H9 (cell line): Measurements from ENCODE around the gene PLXNC1. TPM values are rescaled to one million over a fixed set of nuclear protein-coding genes. Genes with fewer than 3 reads are reported as not detected.

ENCODE experiments used
- DNase-seq: peaks from one replicate; pipeline ENCODE4 v3.0.0-alpha.2; 2017
- H2AFZ ChIP-seq: one replicate; pipeline ENCODE4 v1.6.1; 2013; ENCODE audit warnings: mild to moderate bottlenecking, low read length, control low read depth, moderate library complexity
- H2AK5ac ChIP-seq: 2 replicates; pipeline ENCODE4 v1.6.1; 2013; ENCODE audit warnings: low read length, control low read depth, mixed read lengths; ENCODE audit not compliant: insufficient read length
- H2BK120ac ChIP-seq: one replicate; pipeline ENCODE4 v1.6.1; 2013; ENCODE audit warnings: low read depth, mild to moderate bottlenecking, low read length, control low read depth, inconsistent platforms; ENCODE audit not compliant: poor library complexity, severe bottlenecking
- H2BK12ac ChIP-seq: 2 replicates; pipeline ENCODE4 v1.6.1; 2013; ENCODE audit warnings: low read length, control low read depth, mixed read lengths, low read depth; ENCODE audit not compliant: insufficient read length
- H2BK15ac ChIP-seq: 2 replicates; pipeline ENCODE4 v1.6.1; 2013; ENCODE audit warnings: low read depth, low read length, control low read depth
- H2BK20ac ChIP-seq: one replicate; pipeline ENCODE4 v1.6.1; 2013; ENCODE audit warnings: low read depth, mild to moderate bottlenecking, low read length, control low read depth, inconsistent platforms; ENCODE audit not compliant: poor library complexity, severe bottlenecking
- H2BK5ac ChIP-seq: 2 replicates; pipeline ENCODE4 v1.6.1; 2013; ENCODE audit warnings: low read length, control low read depth, mixed read lengths; ENCODE audit not compliant: insufficient read length
- H3K14ac ChIP-seq: 2 replicates; pipeline ENCODE4 v1.6.1; 2013; ENCODE audit warnings: low read length, control low read depth; ENCODE audit not compliant: insufficient read depth
- H3K18ac ChIP-seq: 2 replicates; pipeline ENCODE4 v1.6.1; 2013; ENCODE audit warnings: low read depth, mild to moderate bottlenecking, mixed read lengths, low read length, control low read depth; ENCODE audit not compliant: insufficient read length
- H3K23ac ChIP-seq: 2 replicates; pipeline ENCODE4 v1.6.1; 2013; ENCODE audit warnings: low read length, control low read depth, mixed read lengths, low read depth; ENCODE audit not compliant: insufficient read length
- H3K23me2 ChIP-seq: 2 replicates; pipeline ENCODE4 v1.6.1; 2013; ENCODE audit warnings: low read depth, mild to moderate bottlenecking, mixed read lengths, low read length, control low read depth; ENCODE audit not compliant: insufficient read length, poor library complexity, severe bottlenecking
- H3K27ac ChIP-seq: 2 replicates; pipeline ENCODE4 v1.5.1; 2013; ENCODE audit warnings: low read length, control low read depth, mixed read lengths, low read depth; ENCODE audit not compliant: insufficient read length
- H3K27me3 ChIP-seq: 2 replicates; pipeline ENCODE4 v1.6.1; 2013; ENCODE audit warnings: low read length, control low read depth, inconsistent platforms; ENCODE audit not compliant: insufficient read depth
- H3K4ac ChIP-seq: 2 replicates; pipeline ENCODE4 v1.6.1; 2013; ENCODE audit warnings: low read depth, mild to moderate bottlenecking, control low read depth, inconsistent platforms, low read length, moderate library complexity
- H3K4me1 ChIP-seq: 2 replicates; pipeline ENCODE4 v1.6.1; 2013; ENCODE audit warnings: low read length, control low read depth, inconsistent platforms; ENCODE audit not compliant: insufficient read depth
- H3K4me2 ChIP-seq: 2 replicates; pipeline ENCODE4 v1.6.1; 2013; ENCODE audit warnings: low read length, control low read depth, mixed read lengths; ENCODE audit not compliant: insufficient read length, insufficient read depth
- H3K56ac ChIP-seq: 2 replicates; pipeline ENCODE4 v1.6.1; 2013; ENCODE audit warnings: low read depth, mild to moderate bottlenecking, mixed read lengths, low read length, control low read depth; ENCODE audit not compliant: insufficient read length
- H3K79me1 ChIP-seq: 2 replicates; pipeline ENCODE4 v1.6.1; 2013; ENCODE audit warnings: low read depth, mild to moderate bottlenecking, moderate library complexity, low read length, control low read depth, inconsistent platforms; ENCODE audit not compliant: insufficient read depth, poor library complexity, severe bottlenecking
- H3K79me2 ChIP-seq: 2 replicates; pipeline ENCODE4 v1.6.1; 2013; ENCODE audit warnings: low read length, control low read depth, inconsistent platforms; ENCODE audit not compliant: insufficient read depth
- H3K9ac ChIP-seq: 2 replicates; pipeline ENCODE4 v1.6.1; 2013; ENCODE audit warnings: low read length, control low read depth, mixed read lengths; ENCODE audit not compliant: insufficient read length; ENCODE audit errors: extremely low read depth
- H3K9me3 ChIP-seq: one replicate; pipeline ENCODE4 v1.6.1; 2013; ENCODE audit warnings: low read depth, low read length, inconsistent platforms; ENCODE audit not compliant: control insufficient read depth
- H3T11ph ChIP-seq: one replicate; pipeline ENCODE4 v1.6.1; 2013; ENCODE audit warnings: mild to moderate bottlenecking, low read length, control low read depth, inconsistent platforms
- H4K20me1 ChIP-seq: one replicate; pipeline ENCODE4 v1.6.1; 2013; ENCODE audit not compliant: control insufficient read depth, insufficient read length, insufficient read depth
- H4K5ac ChIP-seq: 2 replicates; pipeline ENCODE4 v1.6.1; 2013; ENCODE audit warnings: low read depth, mild to moderate bottlenecking, mixed read lengths, low read length, control low read depth; ENCODE audit not compliant: insufficient read length
- H4K8ac ChIP-seq: replicated peaks from 2 replicates; pipeline ENCODE4 v1.6.1; 2013; ENCODE audit warnings: low read length, control low read depth, mixed read lengths, low read depth; ENCODE audit not compliant: insufficient read length
- H4K91ac ChIP-seq: 2 replicates; pipeline ENCODE4 v1.6.1; 2013; ENCODE audit warnings: low read depth, mild to moderate bottlenecking, moderate library complexity, mixed read lengths, low read length, control low read depth; ENCODE audit not compliant: insufficient read length
- H3K27ac Mint-ChIP-seq, 3 experiments: 2 replicates in 2 of 3; 3 replicates in 1 of 3; pipeline ENCODE4 v1.8.0; 2020 to 2021; ENCODE audit warnings: mixed read lengths in 3 of 3, mild to moderate bottlenecking in 1 of 3, moderate library complexity in 1 of 3
- H3K27me3 Mint-ChIP-seq: 2 replicates; pipeline ENCODE4 v1.8.0; 2021; ENCODE audit warnings: low read depth, mild to moderate bottlenecking, moderate library complexity, mixed read lengths
- H3K36me3 Mint-ChIP-seq, 3 experiments: 2 replicates in 2 of 3; 3 replicates in 1 of 3; pipeline ENCODE4 v1.8.0; 2020 to 2021; ENCODE audit warnings: low read depth in 3 of 3, mixed read lengths in 3 of 3; ENCODE audit not compliant: insufficient read depth in 1 of 3
- H3K4me1 Mint-ChIP-seq, 2 experiments: 2 replicates each; pipeline ENCODE4 v1.8.0; 2020; ENCODE audit warnings: mixed read lengths in 2 of 2
- H3K4me3 Mint-ChIP-seq, 2 experiments: 2 replicates in 1 of 2; 3 replicates in 1 of 2; pipeline ENCODE4 v1.8.0; 2020 to 2021; ENCODE audit warnings: mild to moderate bottlenecking in 2 of 2, mixed read lengths in 2 of 2, moderate library complexity in 1 of 2
- H3K9me3 Mint-ChIP-seq, 2 experiments: 2 replicates in 1 of 2; 3 replicates in 1 of 2; pipeline ENCODE4 v1.8.0; 2020; ENCODE audit warnings: mild to moderate bottlenecking in 2 of 2, mixed read lengths in 2 of 2, moderate library complexity in 1 of 2
- WGBS: extraction: QIAGEN DNeasy Blood & Tissue Kit; methylation state at CpG from one replicate; pipeline ENCODE4 v1.1.7; 2013; ENCODE audit warnings: missing lambda C conversion rate, low lambda C conversion rate, mixed read lengths; ENCODE audit not compliant: insufficient read length; ENCODE audit errors: extremely low coverage; 5-methylcytosine and 5-hydroxymethylcytosine counted together
- total RNA-seq: library from RNA; stranded (reverse); gene quantifications from 2 replicates; pipeline ENCODE4 v1.2.1, GENCODE V29; 2021
- TF ChIP-seq, protein P1 (sequence below): fragments of 200-600 bp; sonication (generic); conservative IDR thresholded peaks from 3 replicates; pipeline ENCODE4 v1.8.0; 2021; ENCODE audit warnings: antibody characterized with exemption, mild to moderate bottlenecking

PLXNC1 gene
- total RNA-seq, 1 experiment from 2014 or later, result 1.2 TPM

DNA sequence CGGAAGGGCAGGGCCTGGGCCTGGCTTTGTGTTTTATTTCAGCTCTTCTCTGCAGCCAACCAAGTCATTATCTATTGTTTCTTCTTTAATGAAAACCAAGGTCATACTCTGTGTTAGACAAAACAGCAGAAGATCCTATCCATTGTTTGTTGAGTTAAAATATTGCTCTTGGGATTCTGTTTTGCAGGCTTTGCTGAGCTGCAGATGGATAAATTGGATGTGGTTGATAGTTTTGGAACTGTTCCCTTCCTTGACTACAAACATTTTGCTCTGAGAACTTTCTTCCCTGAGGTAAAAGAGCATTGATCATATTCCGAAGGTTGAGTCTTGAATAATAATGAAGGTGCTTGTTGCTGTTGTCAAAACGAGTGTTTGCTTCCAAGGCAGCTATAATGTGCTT is 106.6 kb downstream of the PLXNC1 start:
- Histone ChIP-seq H2BK15ac (no peak overlapping the region), H2BK120ac (no peak overlapping the region), H4K20me1 (no peaks in the 10 kb centered on the region), H3K4me1 (peaks cover 3% of the 10 kb centered on the region; the same call in 1 of the 2 replicates), H3K23ac (no peak overlapping the region), H2AFZ (no peak overlapping the region), H3K4ac (no peak overlapping the region), H3K23me2 (no peaks in the 10 kb centered on the region), H2BK20ac (no peak overlapping the region), H2AK5ac (no peak overlapping the region), H2BK5ac (no peak overlapping the region), H4K91ac (no peak overlapping the region), H3K27ac (no peak overlapping the region), H3K14ac (no peak overlapping the region), H3K79me1 (no peaks in the 10 kb centered on the region), H3K18ac (no peak overlapping the region), H3T11ph (no peak overlapping the region), H4K8ac (no peak overlapping the region), H3K56ac (no peak overlapping the region), H3K4me2 (no peak overlapping the region), H2BK12ac (no peak overlapping the region), H3K27me3 (no peaks in the 10 kb centered on the region), H4K5ac (no peak overlapping the region), H3K9me3 (no peaks in the 10 kb centered on the region), H3K79me2 (no peaks in the 10 kb centered on the region), H3K9ac (no peak overlapping the region)
- WGBS, result no CpG with 5 or more reads among the region's 3 CpGs
- Mint-ChIP-seq H3K4me3 (no peak overlapping the region), H3K27me3 (peaks cover 1% of the 10 kb centered on the region; the same call in 1 of the 2 replicates), H3K9me3 (no peaks in the 10 kb centered on the region), H3K36me3 (no peaks in the 10 kb centered on the region; a peak in 1 of 7 replicates), H3K27ac (no peak overlapping the region), H3K4me1 (peaks cover 12 to 22% of the 10 kb centered on the region in 2 experiments)
- TF ChIP-seq, protein P1, sequence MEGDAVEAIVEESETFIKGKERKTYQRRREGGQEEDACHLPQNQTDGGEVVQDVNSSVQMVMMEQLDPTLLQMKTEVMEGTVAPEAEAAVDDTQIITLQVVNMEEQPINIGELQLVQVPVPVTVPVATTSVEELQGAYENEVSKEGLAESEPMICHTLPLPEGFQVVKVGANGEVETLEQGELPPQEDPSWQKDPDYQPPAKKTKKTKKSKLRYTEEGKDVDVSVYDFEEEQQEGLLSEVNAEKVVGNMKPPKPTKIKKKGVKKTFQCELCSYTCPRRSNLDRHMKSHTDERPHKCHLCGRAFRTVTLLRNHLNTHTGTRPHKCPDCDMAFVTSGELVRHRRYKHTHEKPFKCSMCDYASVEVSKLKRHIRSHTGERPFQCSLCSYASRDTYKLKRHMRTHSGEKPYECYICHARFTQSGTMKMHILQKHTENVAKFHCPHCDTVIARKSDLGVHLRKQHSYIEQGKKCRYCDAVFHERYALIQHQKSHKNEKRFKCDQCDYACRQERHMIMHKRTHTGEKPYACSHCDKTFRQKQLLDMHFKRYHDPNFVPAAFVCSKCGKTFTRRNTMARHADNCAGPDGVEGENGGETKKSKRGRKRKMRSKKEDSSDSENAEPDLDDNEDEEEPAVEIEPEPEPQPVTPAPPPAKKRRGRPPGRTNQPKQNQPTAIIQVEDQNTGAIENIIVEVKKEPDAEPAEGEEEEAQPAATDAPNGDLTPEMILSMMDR, result no peak
- DNase-seq, result no peak
